Endothelial cell (in vitro differentiated cells): Measurements from ENCODE around the gene AMT. TPM values are rescaled to one million over a fixed set of nuclear protein-coding genes. Genes with fewer than 3 reads are reported as not detected.

Source experiments
- DNase-seq: peaks from one replicate; pipeline ENCODE4 v3.0.0; 2021; ENCODE audit warnings: low spot score
- H3K27ac Mint-ChIP-seq: one replicate; pipeline ENCODE4 v1.8.0; 2021; ENCODE audit warnings: mixed read lengths, inconsistent platforms; ENCODE audit not compliant: unreplicated experiment
- H3K27me3 Mint-ChIP-seq: one replicate; pipeline ENCODE4 v1.8.0; 2021; ENCODE audit warnings: mild to moderate bottlenecking, moderate library complexity, mixed read lengths, inconsistent platforms; ENCODE audit not compliant: unreplicated experiment
- H3K36me3 Mint-ChIP-seq: one replicate; pipeline ENCODE4 v1.8.0; 2021; ENCODE audit warnings: mild to moderate bottlenecking, low read depth, mixed read lengths, inconsistent platforms; ENCODE audit not compliant: unreplicated experiment
- H3K4me1 Mint-ChIP-seq: one replicate; pipeline ENCODE4 v1.8.0; 2021; ENCODE audit warnings: mild to moderate bottlenecking, mixed read lengths, inconsistent platforms; ENCODE audit not compliant: unreplicated experiment
- H3K4me3 Mint-ChIP-seq: one replicate; pipeline ENCODE4 v1.8.0; 2021; ENCODE audit warnings: mild to moderate bottlenecking, mixed read lengths, inconsistent platforms; ENCODE audit not compliant: unreplicated experiment
- H3K9me3 Mint-ChIP-seq: one replicate; pipeline ENCODE4 v1.8.0; 2021; ENCODE audit warnings: mixed read lengths, inconsistent platforms; ENCODE audit not compliant: unreplicated experiment
- CTCF ChIP-seq: fragments of 200-600 bp; sonication (generic); IDR thresholded peaks from one replicate; pipeline ENCODE4 v1.5.0; 2021; ENCODE audit warnings: antibody characterized with exemption; ENCODE audit not compliant: unreplicated experiment
- total RNA-seq: library from RNA; stranded (reverse); fragmentation: NEBNext Ultra II Directional; extraction: Animal tissue kit (Norgen Biotek cat#: 25700); gene quantifications from one replicate; pipeline ENCODE4 v1.2.1, GENCODE V29; 2021; ENCODE audit not compliant: unreplicated experiment

Gene AMT
- total RNA-seq, 1 donor from 2014 or later = 11.9 TPM

GRCh38 chr3:49421890-49422378, 339 bp downstream of the AMT start:
- Mint-ChIP-seq H3K27me3 (peaks cover 18% of the 10 kb centered on the region), H3K36me3 (peaks cover 18% of the 10 kb centered on the region), H3K9me3 (no peaks in the 10 kb centered on the region), H3K4me3 (peak overlapping the region; percentile 91), H3K27ac (no peak overlapping the region), H3K4me1 (peaks cover 24% of the 10 kb centered on the region)
- TF ChIP-seq CTCF = no peak
- peak; percentile 15 for DNase-seq

- H3K4me1 Mint-ChIP-seq = peaks cover 34% of the 10 kb centered on the region
- H3K27ac Mint-ChIP-seq = no peak overlapping the region
- H3K27me3 Mint-ChIP-seq = peaks cover 22% of the 10 kb centered on the region
- DNase-seq = no peak
- H3K36me3 Mint-ChIP-seq = peaks cover 19% of the 10 kb centered on the region
- H3K4me3 Mint-ChIP-seq = no peak overlapping the region
- no peak for TF ChIP-seq CTCF
- H3K9me3 Mint-ChIP-seq = no peaks in the 10 kb centered on the region
Observed at GRCh38 chr3:49417516-49418120, 4.7 kb downstream of the AMT start.

GRCh38 chr3:49416867-49417266, 5.4 kb downstream of the AMT start:
- peaks cover 33% of the 10 kb centered on the region for H3K4me1 Mint-ChIP-seq
- no peak overlapping the region for H3K4me3 Mint-ChIP-seq
- H3K27ac Mint-ChIP-seq = peak overlapping the region; percentile 44
- peaks cover 28% of the 10 kb centered on the region for H3K27me3 Mint-ChIP-seq
- H3K36me3 Mint-ChIP-seq = peaks cover 19% of the 10 kb centered on the region
- no peak for TF ChIP-seq CTCF
- no peaks in the 10 kb centered on the region for H3K9me3 Mint-ChIP-seq
- DNase-seq = no peak

GRCh38 chr3:49415931-49416601, 6.2 kb downstream of the AMT start:
- Mint-ChIP-seq H3K4me1 (peaks cover 29% of the 10 kb centered on the region), H3K4me3 (peak overlapping the region; percentile 68), H3K27ac (peak overlapping the region; percentile 44), H3K36me3 (peaks cover 19% of the 10 kb centered on the region), H3K9me3 (no peaks in the 10 kb centered on the region), H3K27me3 (peaks cover 28% of the 10 kb centered on the region)
- TF ChIP-seq CTCF = no peak
- DNase-seq = no peak

GRCh38 chr3:49414753-49415152, 7.5 kb downstream of the AMT start:
- H3K4me1 Mint-ChIP-seq = peaks cover 41% of the 10 kb centered on the region
- no peak overlapping the region for H3K4me3 Mint-ChIP-seq
- no peak for TF ChIP-seq CTCF
- H3K36me3 Mint-ChIP-seq = peaks cover 30% of the 10 kb centered on the region
- peaks cover 24% of the 10 kb centered on the region for H3K27me3 Mint-ChIP-seq
- no peak for DNase-seq
- H3K9me3 Mint-ChIP-seq = no peaks in the 10 kb centered on the region
- peak overlapping the region; percentile 36 for H3K27ac Mint-ChIP-seq
